Esophagus muscularis mucosa (tissue), 4 donors: Measurements from ENCODE around the gene MMP10. TPM values are rescaled to one million over a fixed set of nuclear protein-coding genes. Genes with fewer than 3 reads are reported as not detected.
"Not testable (repeated sequence)": the region's sequence is repeated elsewhere in the genome, so short reads cannot be mapped to it uniquely, and the experiment has no call there.

Experiments
- DNase-seq: peaks from one replicate; pipeline ENCODE4 v3.0.0-alpha.2; 2017; ENCODE audit errors: extremely low spot score
- H3K27ac ChIP-seq, 4 donors: fragments of 200-600 bp; sonication (generic); replicated peaks in 1 of 4; 1 replicate in 3 of 4; 2 replicates in 1 of 4; pipeline ENCODE4 v1.5.1; 2016 to 2019; ENCODE audit warnings: mild to moderate bottlenecking in 1 of 4
- H3K27me3 ChIP-seq, 4 donors: fragments of 200-600 bp; sonication (generic); one replicate each; pipeline versions ENCODE4 v1.5.1 to v1.6.0; 2016 to 2019
- H3K36me3 ChIP-seq, 4 donors: fragments of 200-600 bp; sonication (generic); one replicate each; pipeline ENCODE4 v1.5.1; 2016 to 2019
- H3K4me1 ChIP-seq, 4 donors: fragments of 200-600 bp; sonication (generic); one replicate each; pipeline ENCODE4 v1.5.1; 2016 to 2019
- H3K4me3 ChIP-seq, 4 donors: fragments of 200-600 bp; sonication (generic); 1 replicate in 2 of 4; 2 replicates in 2 of 4; pipeline ENCODE4 v1.5.1; 2016 to 2019; ENCODE audit warnings: mild to moderate bottlenecking in 4 of 4, moderate library complexity in 1 of 4
- H3K9me3 ChIP-seq, 4 donors: fragments of 200-600 bp; sonication (generic); 1 replicate in 3 of 4; 2 replicates in 1 of 4; pipeline ENCODE4 v1.5.1; 2016 to 2019
- EP300 ChIP-seq: sonication (generic); formaldehyde crosslinking; IDR thresholded peaks from one replicate; pipeline ENCODE4 v1.6.1; 2017; ENCODE audit warnings: antibody characterized with exemption
- POLR2A ChIP-seq: fragments of 450-650 bp; IDR thresholded peaks from one replicate; pipeline ENCODE4 v1.6.1; 2017; ENCODE audit warnings: antibody characterized with exemption, moderate library complexity, mild to moderate bottlenecking, low read depth
- POLR2AphosphoS5 ChIP-seq, 2 donors: sonication (generic); formaldehyde crosslinking; IDR thresholded peaks; one replicate each; pipeline ENCODE4 v1.6.1; 2017; ENCODE audit warnings: antibody characterized with exemption in 2 of 2
- WGBS: methylation state at CpG from one replicate; pipeline ENCODE4 v1.1.5; 2018; 5-methylcytosine and 5-hydroxymethylcytosine counted together
- intact Hi-C: fragments of 100-400 bp; cut with DNase I; formaldehyde crosslinking; loops from one replicate; pipeline ENCODE4 v1.15.1; 2023
- total RNA-seq, 4 donors: library from RNA; depleted of rRNA; stranded (reverse); fragments of >200 nt; gene quantifications; one replicate each; pipeline versions ENCODE4 v1.1.0 to v1.2.1, GENCODE V29; 2016
- TF ChIP-seq, protein P1 (sequence below), 3 experiments: fragments of 200-600 bp in 2 of 3; fragments of 450-650 bp in 1 of 3; sonication (generic) in 2 of 3; IDR thresholded peaks; one replicate each; pipeline ENCODE4 v1.5.1; 2017 to 2019; ENCODE audit warnings: antibody characterized with exemption in 3 of 3, mild to moderate bottlenecking in 2 of 3, moderate library complexity in 1 of 3

Gene MMP10
- total RNA-seq, 4 donors from 2014 or later = not detected

DNA sequence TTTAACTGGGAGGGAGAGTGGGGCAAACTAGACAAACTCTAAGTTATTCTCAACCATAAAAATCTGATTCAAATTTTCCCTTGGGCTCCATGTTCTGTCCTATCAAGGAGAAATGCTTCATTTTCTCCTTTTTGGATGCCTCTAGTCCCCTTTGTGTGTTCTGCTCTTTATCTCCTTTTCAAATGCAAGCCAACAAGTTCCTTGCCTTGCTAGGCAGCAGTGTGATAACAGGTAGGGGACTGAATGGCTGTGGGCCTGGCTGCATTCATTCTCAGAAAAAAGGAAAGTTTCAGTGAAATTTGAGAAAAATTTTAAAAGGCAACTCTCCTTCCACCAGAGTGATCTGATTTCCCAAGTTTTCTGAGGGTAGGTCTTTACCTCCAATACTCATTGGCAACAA is 28.8 kb downstream of the MMP10 start:
- Histone ChIP-seq H3K27ac (no peak overlapping the region), H3K4me3 (no peak overlapping the region), H3K4me1 (no peaks in the 10 kb centered on the region), H3K9me3 (no peaks in the 10 kb centered on the region), H3K36me3 (no peaks in the 10 kb centered on the region), H3K27me3 (no peaks in the 10 kb centered on the region)
- TF ChIP-seq POLR2A = no peak
- intact Hi-C loops = no loop called here
- DNase-seq = no peak

GRCh38 chr11:102749101-102749722 is 31.2 kb downstream of the MMP10 start:
- intact Hi-C loops = no loop called here
- H3K4me3 ChIP-seq = no peak overlapping the region
- no peaks in the 10 kb centered on the region for H3K27me3 ChIP-seq
- no peaks in the 10 kb centered on the region for H3K4me1 ChIP-seq
- H3K27ac ChIP-seq = no peak overlapping the region
- no peaks in the 10 kb centered on the region for H3K9me3 ChIP-seq
- no peaks in the 10 kb centered on the region for H3K36me3 ChIP-seq
- DNase-seq = no peak
- TF ChIP-seq POLR2AphosphoS5 (IDR thresholded peaks at IDR 0.05) (no peak), POLR2A (no peak), EP300 (no peak)
- TF ChIP-seq, protein P1, sequence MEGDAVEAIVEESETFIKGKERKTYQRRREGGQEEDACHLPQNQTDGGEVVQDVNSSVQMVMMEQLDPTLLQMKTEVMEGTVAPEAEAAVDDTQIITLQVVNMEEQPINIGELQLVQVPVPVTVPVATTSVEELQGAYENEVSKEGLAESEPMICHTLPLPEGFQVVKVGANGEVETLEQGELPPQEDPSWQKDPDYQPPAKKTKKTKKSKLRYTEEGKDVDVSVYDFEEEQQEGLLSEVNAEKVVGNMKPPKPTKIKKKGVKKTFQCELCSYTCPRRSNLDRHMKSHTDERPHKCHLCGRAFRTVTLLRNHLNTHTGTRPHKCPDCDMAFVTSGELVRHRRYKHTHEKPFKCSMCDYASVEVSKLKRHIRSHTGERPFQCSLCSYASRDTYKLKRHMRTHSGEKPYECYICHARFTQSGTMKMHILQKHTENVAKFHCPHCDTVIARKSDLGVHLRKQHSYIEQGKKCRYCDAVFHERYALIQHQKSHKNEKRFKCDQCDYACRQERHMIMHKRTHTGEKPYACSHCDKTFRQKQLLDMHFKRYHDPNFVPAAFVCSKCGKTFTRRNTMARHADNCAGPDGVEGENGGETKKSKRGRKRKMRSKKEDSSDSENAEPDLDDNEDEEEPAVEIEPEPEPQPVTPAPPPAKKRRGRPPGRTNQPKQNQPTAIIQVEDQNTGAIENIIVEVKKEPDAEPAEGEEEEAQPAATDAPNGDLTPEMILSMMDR (IDR thresholded peaks at IDR 0.05) = no peak

- H3K27ac ChIP-seq, H3K9me3 ChIP-seq, DNase-seq, H3K4me1 ChIP-seq, H3K36me3 ChIP-seq, H3K4me3 ChIP-seq, intact Hi-C loops, H3K27me3 ChIP-seq: not testable (repeated sequence)
- WGBS = 93% methylated on average over 27 of the region's 32 CpGs
These were observed 33.5 kb downstream of the MMP10 start for GRCh38 chr11:102746746-102747578.

DNA sequence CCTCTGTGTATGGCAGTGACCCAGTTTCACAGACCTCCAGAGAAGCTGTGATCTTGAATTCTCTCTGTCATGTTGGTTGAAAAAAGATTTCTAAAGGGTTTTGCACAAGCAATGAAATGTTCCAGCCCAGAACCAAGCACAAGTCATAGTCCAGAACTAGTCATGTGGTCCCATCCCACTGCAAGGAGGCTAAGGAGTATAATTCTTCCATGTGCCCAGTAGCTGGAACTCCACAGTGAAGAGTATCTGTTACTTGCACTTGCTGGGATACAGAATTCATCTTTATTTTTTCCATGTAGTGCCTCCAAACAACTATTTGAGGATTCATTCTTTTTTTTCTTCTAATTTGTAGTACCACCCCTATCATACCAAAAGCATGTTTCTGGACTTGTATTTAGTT is 45.8 kb downstream of the MMP10 start:
- H3K27me3 ChIP-seq = no peaks in the 10 kb centered on the region
- H3K9me3 ChIP-seq = no peaks in the 10 kb centered on the region
- H3K4me3 ChIP-seq = no peak overlapping the region
- DNase-seq = no peak
- intact Hi-C loops = no loop called here
- H3K4me1 ChIP-seq = peaks cover 0 to 3% (median 0%) of the 10 kb centered on the region in 4 donors
- no peak overlapping the region for H3K27ac ChIP-seq
- TF ChIP-seq, protein P1 (IDR thresholded peaks at IDR 0.05) = no peak
- no peak for TF ChIP-seq EP300
- no peak for TF ChIP-seq POLR2A
- TF ChIP-seq POLR2AphosphoS5 (IDR thresholded peaks at IDR 0.05) = no peak
- no peaks in the 10 kb centered on the region for H3K36me3 ChIP-seq

- H3K27ac ChIP-seq = no peak overlapping the region
- no peaks in the 10 kb centered on the region for H3K9me3 ChIP-seq
- no peaks in the 10 kb centered on the region for H3K27me3 ChIP-seq
- peaks cover 0 to 3% (median 0%) of the 10 kb centered on the region in 4 donors for H3K4me1 ChIP-seq
- intact Hi-C loops = no loop called here
- WGBS = 58% methylated on average over 8 of the region's 8 CpGs
- H3K4me3 ChIP-seq = no peak overlapping the region
- no peaks in the 10 kb centered on the region for H3K36me3 ChIP-seq
- TF ChIP-seq POLR2A = no peak
- TF ChIP-seq, protein P1 (IDR thresholded peaks at IDR 0.05) = peak in 2 of 3 experiments; percentile 15 to 38
- no peak for DNase-seq
These were observed 47.1 kb downstream of the MMP10 start for GRCh38 chr11:102733232-102733875.

GRCh38 chr11:102730944-102731343 is 49.5 kb downstream of the MMP10 start:
- H3K36me3 ChIP-seq, H3K27ac ChIP-seq, H3K27me3 ChIP-seq, H3K9me3 ChIP-seq, intact Hi-C loops, H3K4me1 ChIP-seq, H3K4me3 ChIP-seq, DNase-seq: not testable (repeated sequence)
- 63% methylated on average over 8 of the region's 8 CpGs for WGBS
